Mononuclear cell (primary cell): ENCODE results near the gene VSIR. TPM values are rescaled to one million over a fixed set of nuclear protein-coding genes. Genes with fewer than 3 reads are reported as not detected.

Source experiments
- H3K27me3 ChIP-seq: 2 replicates; pipeline ENCODE4 v1.6.0; 2011; ENCODE audit warnings: low read length, control low read depth; ENCODE audit not compliant: insufficient read depth
- H3K4me1 ChIP-seq: 2 replicates; pipeline ENCODE4 v1.5.1; 2011; ENCODE audit warnings: mild to moderate bottlenecking, low read length, control low read depth; ENCODE audit not compliant: insufficient read depth
- H3K4me3 ChIP-seq: 2 replicates; pipeline ENCODE4 v1.5.1; 2011; ENCODE audit warnings: mild to moderate bottlenecking, low read length, moderate library complexity
- H3K9me3 ChIP-seq: 2 replicates; pipeline ENCODE4 v1.5.1; 2011; ENCODE audit warnings: low read depth, mild to moderate bottlenecking, control low read depth, low read length
- total RNA-seq: library from RNA; depleted of rRNA; stranded (reverse); fragments of >200 nt; gene quantifications from one replicate; pipeline ENCODE4 v1.2.3, GENCODE V29; 2012

Gene VSIR
- total RNA-seq, 1 donor: 240 TPM

GRCh38 chr10:71765906-71766716 lies 7.2 kb downstream of the VSIR start:
- Histone ChIP-seq H3K27me3 (no peaks in the 10 kb centered on the region), H3K4me1 (peaks cover 100% of the 10 kb centered on the region), H3K9me3 (no peaks in the 10 kb centered on the region), H3K4me3 (no peak overlapping the region)

- Histone ChIP-seq H3K4me3 (no peak overlapping the region), H3K4me1 (peaks cover 100% of the 10 kb centered on the region), H3K9me3 (no peaks in the 10 kb centered on the region), H3K27me3 (no peaks in the 10 kb centered on the region)
These were observed 8.0 kb downstream of the VSIR start for GRCh38 chr10:71765176-71765904.

GRCh38 chr10:71763352-71764127 lies 9.8 kb downstream of the VSIR start:
- H3K27me3 ChIP-seq: no peaks in the 10 kb centered on the region
- peaks cover 95% of the 10 kb centered on the region for H3K4me1 ChIP-seq
- H3K4me3 ChIP-seq: no peak overlapping the region
- no peaks in the 10 kb centered on the region for H3K9me3 ChIP-seq

- Histone ChIP-seq H3K4me3 (no peak overlapping the region), H3K4me1 (peaks cover 95% of the 10 kb centered on the region), H3K27me3 (no peaks in the 10 kb centered on the region), H3K9me3 (no peaks in the 10 kb centered on the region)
These were observed 11.0 kb downstream of the VSIR start for GRCh38 chr10:71762324-71762723.

GRCh38 chr10:71761541-71762113 lies 11.7 kb downstream of the VSIR start:
- H3K4me3 ChIP-seq: no peak overlapping the region

DNA sequence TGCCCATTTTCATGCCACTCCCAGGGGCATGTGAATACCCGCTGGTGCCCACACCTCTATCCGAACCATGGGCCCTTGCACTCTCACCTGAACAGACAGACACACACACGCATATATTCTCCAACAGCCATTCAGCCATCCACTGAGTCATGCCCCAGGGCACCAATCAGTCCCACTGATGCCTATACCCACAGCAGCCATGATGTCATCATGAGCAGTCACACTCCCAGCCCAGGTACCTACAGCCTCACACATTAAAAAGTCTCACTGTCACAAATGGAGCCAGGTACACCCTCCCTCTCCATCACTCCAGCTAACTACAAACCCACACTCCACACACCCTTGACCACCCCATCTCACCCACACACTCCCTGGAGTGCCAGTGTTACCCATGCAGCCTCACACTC lies 12.2 kb downstream of the VSIR start:
- H3K27me3 ChIP-seq: no peaks in the 10 kb centered on the region
- H3K4me3 ChIP-seq: no peak overlapping the region
- peaks cover 95% of the 10 kb centered on the region for H3K4me1 ChIP-seq
- H3K9me3 ChIP-seq: no peaks in the 10 kb centered on the region

More at GRCh38 chr10:71761541-71762113, 11.7 kb downstream of the VSIR start:
- Histone ChIP-seq H3K27me3 (no peaks in the 10 kb centered on the region), H3K9me3 (no peaks in the 10 kb centered on the region), H3K4me1 (peaks cover 95% of the 10 kb centered on the region)

DNA sequence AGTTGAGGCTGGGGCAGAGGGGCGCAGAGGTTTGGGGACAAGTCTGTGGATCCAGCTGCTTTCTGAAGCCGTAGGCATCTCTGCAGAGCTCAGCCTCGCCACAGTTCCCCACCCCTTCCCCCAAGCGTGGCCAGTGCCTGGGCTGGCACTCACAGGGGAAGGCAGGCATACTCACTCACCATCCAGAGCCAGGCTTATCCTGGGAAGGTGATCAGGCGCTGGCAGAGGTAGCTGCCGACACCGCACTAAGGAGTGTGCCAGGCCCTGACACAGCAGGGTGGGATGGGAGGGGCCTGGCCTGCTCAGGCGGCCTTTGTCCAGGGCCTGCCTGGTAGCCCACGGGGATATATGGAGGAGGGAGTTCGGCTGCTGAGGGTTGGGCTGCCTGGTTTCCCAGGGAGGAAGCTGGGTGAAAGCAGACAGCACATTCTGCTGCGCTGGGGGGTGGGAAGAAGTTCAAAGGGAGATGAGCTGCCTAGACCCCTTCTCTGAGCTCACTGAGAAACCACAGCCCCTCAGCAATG lies 15.9 kb downstream of the VSIR start:
- no peaks in the 10 kb centered on the region for H3K9me3 ChIP-seq
- H3K4me1 ChIP-seq: peaks cover 95% of the 10 kb centered on the region
- no peaks in the 10 kb centered on the region for H3K27me3 ChIP-seq
- H3K4me3 ChIP-seq: no peak overlapping the region

GRCh38 chr10:71756311-71757191 lies 16.8 kb downstream of the VSIR start:
- no peaks in the 10 kb centered on the region for H3K27me3 ChIP-seq
- no peak overlapping the region for H3K4me3 ChIP-seq
- H3K4me1 ChIP-seq: peaks cover 95% of the 10 kb centered on the region
- no peaks in the 10 kb centered on the region for H3K9me3 ChIP-seq

- H3K9me3 ChIP-seq: no peaks in the 10 kb centered on the region
- no peak overlapping the region for H3K4me3 ChIP-seq
- H3K4me1 ChIP-seq: peaks cover 95% of the 10 kb centered on the region
- H3K27me3 ChIP-seq: no peaks in the 10 kb centered on the region
These were observed 18.0 kb downstream of the VSIR start for GRCh38 chr10:71755179-71755879.

DNA sequence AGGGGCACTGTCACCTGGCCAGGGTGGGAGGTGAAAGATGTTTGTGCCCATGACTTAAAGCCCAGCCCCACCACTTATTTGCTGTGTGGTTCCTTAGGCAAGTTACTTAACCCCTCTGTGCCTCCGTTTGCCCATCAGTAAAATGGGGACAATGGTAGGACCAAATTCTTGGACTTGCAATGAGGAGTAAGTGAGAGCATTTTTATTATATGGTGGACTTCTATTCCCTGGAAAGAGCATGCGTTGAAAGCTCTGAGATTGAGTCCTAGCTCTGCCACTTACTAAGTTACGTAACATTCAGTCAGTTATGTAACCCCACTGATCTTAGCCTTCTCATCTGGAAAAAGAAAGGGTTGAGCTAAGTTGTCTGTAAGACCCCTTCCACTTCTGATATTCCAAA lies 18.8 kb downstream of the VSIR start:
- Histone ChIP-seq H3K27me3 (no peaks in the 10 kb centered on the region), H3K4me1 (peaks cover 100% of the 10 kb centered on the region), H3K9me3 (no peaks in the 10 kb centered on the region), H3K4me3 (no peak overlapping the region)

DNA sequence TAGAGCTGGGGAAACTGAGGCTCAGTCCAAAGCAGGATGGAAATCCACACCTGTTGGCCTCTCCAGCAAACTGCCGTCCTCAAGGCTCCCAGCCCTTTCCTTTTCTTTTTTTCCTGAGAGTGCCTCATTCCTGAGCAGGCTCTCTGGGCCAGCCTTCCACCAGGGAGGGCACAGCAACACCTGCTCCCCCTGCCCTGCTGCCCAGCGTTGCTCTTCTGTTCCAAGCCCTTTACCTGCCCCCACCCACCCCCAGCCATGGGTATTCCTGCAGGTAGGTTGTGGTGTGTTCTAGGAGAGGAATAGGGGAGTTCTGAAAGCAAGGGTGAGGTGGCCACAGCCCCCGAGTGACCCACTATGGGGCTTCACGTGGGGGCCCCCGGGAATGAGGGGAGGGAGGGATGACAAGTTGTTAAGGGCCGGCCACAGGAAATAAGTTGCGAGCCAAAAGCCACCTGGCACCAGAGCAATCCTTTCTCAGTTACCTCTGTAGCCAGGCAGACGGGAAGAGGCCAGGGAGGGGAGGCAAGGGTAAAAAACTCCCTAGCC lies 19.3 kb downstream of the VSIR start:
- Histone ChIP-seq H3K27me3 (no peaks in the 10 kb centered on the region), H3K9me3 (no peaks in the 10 kb centered on the region), H3K4me1 (peaks cover 100% of the 10 kb centered on the region), H3K4me3 (no peak overlapping the region)

GRCh38 chr10:71753091-71753959 lies 20.0 kb downstream of the VSIR start:
- peaks cover 100% of the 10 kb centered on the region for H3K4me1 ChIP-seq
- H3K4me3 ChIP-seq: no peak overlapping the region
- H3K9me3 ChIP-seq: no peaks in the 10 kb centered on the region
- no peaks in the 10 kb centered on the region for H3K27me3 ChIP-seq
